GM18526 (cell line): Measurements from ENCODE around the gene PFDN6.

Source experiments
- POLR2A ChIP-seq: IDR thresholded peaks from 3 replicates; pipeline ENCODE4 v1.6.1; 2011; ENCODE audit not compliant: insufficient read length; ENCODE audit errors: extremely low read depth

The PFDN6 gene

GRCh38 chr6:33299237-33299944 is 10.0 kb downstream of the PFDN6 start:
- peak; percentile 85 for TF ChIP-seq POLR2A

- TF ChIP-seq POLR2A = no peak
Observed at GRCh38 chr6:33301877-33302276, 12.5 kb downstream of the PFDN6 start.

- TF ChIP-seq POLR2A = no peak
Observed at GRCh38 chr6:33304216-33304615, 14.8 kb downstream of the PFDN6 start.

GRCh38 chr6:33305052-33305451 is 15.7 kb downstream of the PFDN6 start:
- no peak for TF ChIP-seq POLR2A

GRCh38 chr6:33306356-33306755 is 17.0 kb downstream of the PFDN6 start:
- TF ChIP-seq POLR2A = no peak

GRCh38 chr6:33312361-33313104 is 23.1 kb downstream of the PFDN6 start:
- no peak for TF ChIP-seq POLR2A

- no peak for TF ChIP-seq POLR2A
Observed at GRCh38 chr6:33313105-33313708, 23.8 kb downstream of the PFDN6 start.

- peak; percentile 81 for TF ChIP-seq POLR2A
Observed at GRCh38 chr6:33313709-33314514, 24.5 kb downstream of the PFDN6 start, which contains the start of gene TAPBP. TAPBP (minus strand) TSS chr6:33314078; CDS start chr6:33314041, 37 bp downstream.

- TF ChIP-seq POLR2A = no peak
Observed at GRCh38 chr6:33314515-33314942, 25.1 kb downstream of the PFDN6 start.

- TF ChIP-seq POLR2A = no peak
Observed at GRCh38 chr6:33314943-33315792, 25.8 kb downstream of the PFDN6 start.

- TF ChIP-seq POLR2A = no peak
Observed at GRCh38 chr6:33315793-33316602, 26.6 kb downstream of the PFDN6 start.

GRCh38 chr6:33316603-33317418 is 27.4 kb downstream of the PFDN6 start:
- no peak for TF ChIP-seq POLR2A

GRCh38 chr6:33317419-33317668 is 27.9 kb downstream of the PFDN6 start:
- no peak for TF ChIP-seq POLR2A
